ENCODE data around the gene PDIK1L.

GRCh38 chr1:26075421-26076144 is 36.0 kb upstream of the PDIK1L start:
- TF ChIP-seq CTCF (IDR thresholded peaks at IDR 0.05) = no peak
- TF ChIP-seq POLR2A (IDR thresholded peaks at IDR 0.05) = no peak
